GM23338 (cell line): ENCODE measurements around the gene CUX1. TPM values are rescaled to one million over a fixed set of nuclear protein-coding genes. Genes with fewer than 3 reads are reported as not detected.
A peak's percentile ranks its signal among the peaks of the same experiment; 100 is the strongest.

Experiments
- ATAC-seq: fragments of 200-7000 bp; cut with Tn5 transposase; 3 replicates; pipeline ENCODE4 v1.9.1; 2020
- DNase-seq: peaks from one replicate; pipeline ENCODE4 v3.0.0-alpha.2; 2015; ENCODE audit warnings: low spot score
- H2AFZ ChIP-seq: fragments of 200-600 bp; sonication (generic); 2 replicates; pipeline ENCODE4 v1.8.0; 2016; ENCODE audit warnings: antibody characterized with exemption, mild to moderate bottlenecking, moderate library complexity
- H3F3A ChIP-seq: fragments of 200-600 bp; sonication (generic); replicated peaks from 2 replicates; pipeline ENCODE4 v1.8.0; 2017; ENCODE audit warnings: antibody characterized with exemption, mixed run types, low read depth
- H3K27ac ChIP-seq: fragments of 200-600 bp; sonication (generic); 2 replicates; pipeline ENCODE4 v1.6.1; 2016; ENCODE audit warnings: low read depth
- H3K27me3 ChIP-seq: fragments of 200-600 bp; sonication (generic); 2 replicates; pipeline ENCODE4 v1.8.0; 2016; ENCODE audit warnings: mild to moderate bottlenecking, mixed run types, moderate library complexity; ENCODE audit not compliant: insufficient read depth
- H3K36me3 ChIP-seq: fragments of 200-600 bp; sonication (generic); 2 replicates; pipeline ENCODE4 v1.8.0; 2016; ENCODE audit warnings: mild to moderate bottlenecking; ENCODE audit not compliant: insufficient read depth
- H3K4me1 ChIP-seq: fragments of 200-600 bp; sonication (generic); 2 replicates; pipeline ENCODE4 v1.8.0; 2016; ENCODE audit warnings: mild to moderate bottlenecking, moderate library complexity; ENCODE audit not compliant: insufficient read depth
- H3K4me2 ChIP-seq: fragments of 200-600 bp; sonication (generic); 2 replicates; pipeline ENCODE4 v1.7.1; 2017; ENCODE audit warnings: mixed run types
- H3K4me3 ChIP-seq: fragments of 200-600 bp; sonication (generic); 2 replicates; pipeline ENCODE4 v1.6.1; 2016; ENCODE audit warnings: mixed run types
- H3K79me2 ChIP-seq: fragments of 200-600 bp; sonication (generic); replicated peaks from 2 replicates; pipeline ENCODE4 v1.8.0; 2017; ENCODE audit warnings: mild to moderate bottlenecking; ENCODE audit not compliant: insufficient read depth
- H3K9me2 ChIP-seq: fragments of 200-600 bp; sonication (generic); 2 replicates; pipeline ENCODE4 v1.8.0; 2017; ENCODE audit not compliant: insufficient read depth
- H4K20me1 ChIP-seq: fragments of 200-600 bp; sonication (generic); replicated peaks from 2 replicates; pipeline ENCODE4 v1.8.0; 2017; ENCODE audit warnings: mild to moderate bottlenecking; ENCODE audit not compliant: insufficient read depth
- H3K27ac Mint-ChIP-seq: 2 replicates; pipeline ENCODE4 v1.8.0; 2020; ENCODE audit warnings: inconsistent platforms, mild to moderate bottlenecking, moderate library complexity, mixed read lengths
- H3K27me3 Mint-ChIP-seq: 3 replicates; pipeline ENCODE4 v1.8.0; 2022; ENCODE audit warnings: low read depth, mild to moderate bottlenecking, moderate library complexity, mixed read lengths, inconsistent platforms; ENCODE audit not compliant: insufficient read depth, poor library complexity
- H3K36me3 Mint-ChIP-seq: 3 replicates; pipeline ENCODE4 v1.8.0; 2021; ENCODE audit warnings: low read depth, mild to moderate bottlenecking, inconsistent platforms, moderate library complexity, mixed read lengths
- H3K4me1 Mint-ChIP-seq: 3 replicates; pipeline ENCODE4 v1.8.0; 2020; ENCODE audit warnings: mild to moderate bottlenecking, inconsistent platforms, mixed read lengths
- H3K4me3 Mint-ChIP-seq: 3 replicates; pipeline ENCODE4 v1.8.0; 2021; ENCODE audit warnings: moderate library complexity, mild to moderate bottlenecking, inconsistent platforms, mixed read lengths
- H3K9me3 Mint-ChIP-seq: 3 replicates; pipeline ENCODE4 v1.8.0; 2020; ENCODE audit warnings: moderate library complexity, mild to moderate bottlenecking, inconsistent platforms, mixed read lengths
- CREB1 ChIP-seq: fragments of 250-450 bp; sonication (Bioruptor Pico); IDR thresholded peaks from 2 replicates; pipeline ENCODE4 v1.5.0; 2020; ENCODE audit warnings: low read depth, mild to moderate bottlenecking, moderate library complexity
- CTCF ChIP-seq, 2 experiments: fragments of 200-600 bp in 1 of 2; sonication (generic) in 1 of 2; conservative IDR thresholded peaks; 2 replicates each; pipeline versions ENCODE4 v1.5.1 to v1.6.1; 2016 to 2017; ENCODE audit warnings: antibody characterized with exemption in 2 of 2, low read depth in 2 of 2, mild to moderate bottlenecking in 2 of 2, moderate library complexity in 1 of 2
- ETS1 ChIP-seq: IDR thresholded peaks from 2 replicates; pipeline ENCODE4 v1.6.1; 2016; ENCODE audit warnings: antibody characterized with exemption
- EZH2 ChIP-seq: fragments of 200-600 bp; sonication (generic); IDR thresholded peaks from one replicate; pipeline ENCODE4 v1.8.0; 2017; ENCODE audit warnings: antibody characterized with exemption, mild to moderate bottlenecking, low read depth; ENCODE audit not compliant: unreplicated experiment
- EZH2phosphoT487 ChIP-seq: fragments of 200-600 bp; sonication (generic); IDR thresholded peaks from one replicate; pipeline ENCODE4 v1.8.1; 2018; ENCODE audit warnings: antibody characterized with exemption; ENCODE audit not compliant: unreplicated experiment
- JUNB ChIP-seq: IDR thresholded peaks from one replicate; pipeline ENCODE4 v1.6.1; 2016; ENCODE audit warnings: antibody characterized with exemption; ENCODE audit not compliant: unreplicated experiment
- NANOG ChIP-seq: IDR thresholded peaks from 2 replicates; pipeline ENCODE4 v1.6.1; 2016; ENCODE audit warnings: antibody characterized with exemption, borderline replicate concordance
- POLR2AphosphoS5 ChIP-seq: IDR thresholded peaks from 2 replicates; pipeline ENCODE4 v1.6.1; 2016; ENCODE audit warnings: antibody characterized with exemption, low read depth
- STAT1 ChIP-seq: IDR thresholded peaks from one replicate; pipeline ENCODE4 v1.6.1; 2016; ENCODE audit warnings: antibody characterized with exemption; ENCODE audit not compliant: unreplicated experiment
- ZNF331 ChIP-seq: fragments of 250-450 bp; sonication (Bioruptor Pico); IDR thresholded peaks from 2 replicates; pipeline ENCODE4 v1.5.0; 2020; ENCODE audit warnings: low read depth, mild to moderate bottlenecking, moderate library complexity
- ZNF462 ChIP-seq: fragments of 250-450 bp; sonication (Bioruptor Pico); IDR thresholded peaks from 2 replicates; pipeline ENCODE4 v1.5.0; 2020; ENCODE audit warnings: mild to moderate bottlenecking, moderate library complexity
- polyA plus RNA-seq: library from polyadenylated mRNA; unstranded; fragments of >200 nt; fragmentation: Nextera tagmentation; extraction: Ambion mirVana; gene quantifications from 2 replicates; pipeline ENCODE4 v1.2.1, GENCODE V29; 2016
- total RNA-seq: library from RNA; depleted of rRNA; stranded (reverse); fragments of >200 nt; shearing (Covaris generic); gene quantifications from 2 replicates; pipeline ENCODE4 v1.2.3, GENCODE V29; 2014

The CUX1 gene
- total and polyA plus RNA-seq, 2 experiments from 2014 or later, result 49.9 to 64.0 TPM

GRCh38 chr7:102169651-102170392, 352.4 kb downstream of the CUX1 start:
- no peaks in the 10 kb centered on the region for H3K27me3 ChIP-seq
- no peaks in the 10 kb centered on the region; the same call in 1 of the 2 replicates for H4K20me1 ChIP-seq
- no peak for ATAC-seq
- no peaks in the 10 kb centered on the region for H3K9me2 ChIP-seq
- no peaks in the 10 kb centered on the region; the same call in 2 of the 3 replicates for H3K9me3 Mint-ChIP-seq
- H3K36me3 ChIP-seq, result no peaks in the 10 kb centered on the region
- H3K27me3 Mint-ChIP-seq, result peaks cover under 1% of the 10 kb centered on the region
- no peak for TF ChIP-seq POLR2AphosphoS5
- no peak for TF ChIP-seq STAT1
- TF ChIP-seq JUNB, result no peak
- H2AFZ ChIP-seq, result no peak overlapping the region
- H3K27ac Mint-ChIP-seq, result peak overlapping the region; percentile 14; the same call in 1 of the 2 replicates
- H3K4me3 ChIP-seq, result no peak overlapping the region
- no peak overlapping the region for H3K27ac ChIP-seq
- no peak overlapping the region for H3K4me3 Mint-ChIP-seq
- H3K4me1 Mint-ChIP-seq, result peaks cover 13% of the 10 kb centered on the region; the same call in 2 of the 3 replicates
- H3K36me3 Mint-ChIP-seq, result peaks cover 30% of the 10 kb centered on the region; the same call in 2 of the 3 replicates
- no peak overlapping the region for H3K4me2 ChIP-seq
- no peaks in the 10 kb centered on the region for H3F3A ChIP-seq
- H3K4me1 ChIP-seq, result no peaks in the 10 kb centered on the region
- DNase-seq, result no peak
- H3K79me2 ChIP-seq, result no peaks in the 10 kb centered on the region

- no peaks in the 10 kb centered on the region for H3F3A ChIP-seq
- H3K27me3 ChIP-seq, result no peaks in the 10 kb centered on the region
- H3K4me1 ChIP-seq, result no peaks in the 10 kb centered on the region
- ATAC-seq (peak; percentile 86), DNase-seq (peak; percentile 32)
- peak overlapping the region; percentile 66; the same call in 1 of the 2 replicates for H3K27ac ChIP-seq
- H3K79me2 ChIP-seq, result no peaks in the 10 kb centered on the region
- H3K9me2 ChIP-seq, result no peaks in the 10 kb centered on the region
- H3K36me3 ChIP-seq, result no peaks in the 10 kb centered on the region
- no peaks in the 10 kb centered on the region for H4K20me1 ChIP-seq
- H3K27me3 Mint-ChIP-seq, result peaks cover 2% of the 10 kb centered on the region
- H3K4me1 Mint-ChIP-seq, result peaks cover 10% of the 10 kb centered on the region; the same call in 2 of the 3 replicates
- no peak overlapping the region for H2AFZ ChIP-seq
- no peak overlapping the region for H3K4me3 ChIP-seq
- H3K4me2 ChIP-seq, result no peak overlapping the region
- H3K27ac Mint-ChIP-seq, result peak overlapping the region; percentile 14
- peaks cover 33% of the 10 kb centered on the region; the same call in 2 of the 3 replicates for H3K36me3 Mint-ChIP-seq
- no peaks in the 10 kb centered on the region; the same call in 2 of the 3 replicates for H3K9me3 Mint-ChIP-seq
- H3K4me3 Mint-ChIP-seq, result no peak overlapping the region
- TF ChIP-seq ETS1 (no peak), CTCF (conservative IDR thresholded peaks at IDR 0.05; ENCODE audit: low read depth in 2 of 2) (no peak), ZNF462 (CRISPR knock-in tag) (no peak), STAT1 (no peak), ZNF331 (CRISPR knock-in tag) (no peak), JUNB (no peak), NANOG (no peak), EZH2phosphoT487 (no peak), CREB1 (CRISPR knock-in tag) (no peak), EZH2 (no peak)
These were observed 353.1 kb downstream of the CUX1 start for GRCh38 chr7:102170393-102170970.
